ENCODE measurements around the gene KYNU.

GRCh38 chr2:142849820-142850219 lies 27.6 kb upstream of the KYNU start:
- TF ChIP-seq, protein P1, sequence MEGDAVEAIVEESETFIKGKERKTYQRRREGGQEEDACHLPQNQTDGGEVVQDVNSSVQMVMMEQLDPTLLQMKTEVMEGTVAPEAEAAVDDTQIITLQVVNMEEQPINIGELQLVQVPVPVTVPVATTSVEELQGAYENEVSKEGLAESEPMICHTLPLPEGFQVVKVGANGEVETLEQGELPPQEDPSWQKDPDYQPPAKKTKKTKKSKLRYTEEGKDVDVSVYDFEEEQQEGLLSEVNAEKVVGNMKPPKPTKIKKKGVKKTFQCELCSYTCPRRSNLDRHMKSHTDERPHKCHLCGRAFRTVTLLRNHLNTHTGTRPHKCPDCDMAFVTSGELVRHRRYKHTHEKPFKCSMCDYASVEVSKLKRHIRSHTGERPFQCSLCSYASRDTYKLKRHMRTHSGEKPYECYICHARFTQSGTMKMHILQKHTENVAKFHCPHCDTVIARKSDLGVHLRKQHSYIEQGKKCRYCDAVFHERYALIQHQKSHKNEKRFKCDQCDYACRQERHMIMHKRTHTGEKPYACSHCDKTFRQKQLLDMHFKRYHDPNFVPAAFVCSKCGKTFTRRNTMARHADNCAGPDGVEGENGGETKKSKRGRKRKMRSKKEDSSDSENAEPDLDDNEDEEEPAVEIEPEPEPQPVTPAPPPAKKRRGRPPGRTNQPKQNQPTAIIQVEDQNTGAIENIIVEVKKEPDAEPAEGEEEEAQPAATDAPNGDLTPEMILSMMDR (IDR thresholded peaks at IDR 0.05) = no peak
- no peak for TF ChIP-seq POLR2A (IDR thresholded peaks at IDR 0.05)
